Left ventricle myocardium inferior (tissue), 1 donor: Measurements from ENCODE around the gene GLP2R. TPM values are rescaled to one million over a fixed set of nuclear protein-coding genes. Genes with fewer than 3 reads are reported as not detected.

ENCODE experiments used
- DNase-seq: peaks from one replicate; pipeline ENCODE4 v3.0.0-alpha.2; 2020
- H3K27ac ChIP-seq: fragments of 200-600 bp; replicated peaks from 2 replicates; pipeline ENCODE4 v1.8.0; 2021
- H3K27me3 ChIP-seq: fragments of 200-600 bp; 2 replicates; pipeline ENCODE4 v1.8.0; 2021; ENCODE audit warnings: low read depth
- H3K36me3 ChIP-seq: fragments of 200-600 bp; 2 replicates; pipeline ENCODE4 v1.8.0; 2021
- H3K4me1 ChIP-seq: fragments of 200-600 bp; 2 replicates; pipeline ENCODE4 v1.8.0; 2021
- H3K4me3 ChIP-seq: fragments of 200-600 bp; 2 replicates; pipeline ENCODE4 v1.8.0; 2021; ENCODE audit warnings: mild to moderate bottlenecking, moderate library complexity
- H3K9me3 ChIP-seq: fragments of 200-600 bp; replicated peaks from 2 replicates; pipeline ENCODE4 v1.8.0; 2021
- intact Hi-C: fragments of 100-400 bp; cut with micrococcal nuclease; formaldehyde crosslinking; loops from one replicate; pipeline ENCODE4 v1.11.0; 2022
- total RNA-seq: library from RNA; stranded (reverse); fragmentation: NEBNext Ultra II Directional; extraction: Animal tissue kit (Norgen Biotek cat#: 25700); gene quantifications from one replicate; pipeline ENCODE4 v1.2.1, GENCODE V29; 2021
- TF ChIP-seq, protein P1 (sequence below): fragments of 200-600 bp; IDR thresholded peaks from 2 replicates; pipeline ENCODE4 v1.8.0; 2021; ENCODE audit warnings: antibody characterized with exemption, mild to moderate bottlenecking, borderline replicate concordance
- donor health status: DM: no; HTN: yes; CAD: no; lungs with severe emphysema.

Gene GLP2R
- total RNA-seq, 1 donor from 2014 or later, result not detected

DNA sequence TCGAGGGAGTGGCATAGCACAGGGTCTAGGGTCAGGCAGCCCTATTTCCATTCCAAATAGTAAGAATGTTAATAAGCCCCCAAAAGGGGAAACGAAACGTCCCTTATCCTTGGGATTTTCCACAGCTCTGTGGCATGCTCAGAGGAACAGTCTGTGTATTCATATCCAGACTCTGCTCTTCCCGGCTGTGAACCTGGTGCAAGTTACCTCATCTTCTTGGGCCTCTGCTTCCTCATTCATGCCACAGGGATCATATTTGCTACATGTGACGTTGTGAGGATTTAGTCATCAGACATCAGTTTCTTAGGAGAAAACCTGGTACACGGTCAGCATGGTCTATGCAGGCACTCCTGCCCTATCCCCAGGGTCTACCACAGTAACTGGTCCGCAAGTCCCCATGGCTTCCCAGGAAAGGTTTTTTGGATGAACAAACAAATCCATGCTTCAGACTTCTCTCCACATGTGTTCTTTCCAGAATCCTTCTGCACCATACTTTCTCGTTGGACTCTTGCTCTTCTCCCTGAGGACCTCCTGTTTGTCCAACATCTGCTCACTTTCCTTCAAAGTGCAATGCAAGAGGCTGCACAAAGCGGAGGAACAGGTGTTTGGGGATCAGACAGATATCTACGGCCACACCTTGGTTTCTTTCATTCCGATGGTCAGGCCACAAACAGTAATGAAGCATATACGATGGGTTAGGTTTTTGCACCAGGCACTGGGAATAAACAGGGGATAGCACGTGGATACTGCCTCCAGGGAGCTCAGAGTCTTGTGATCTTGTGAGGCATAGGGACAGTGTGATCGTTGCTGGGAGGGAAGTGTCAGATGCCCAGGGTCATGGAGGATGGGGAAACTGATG, 17.7 kb downstream of the GLP2R start:
- no peaks in the 10 kb centered on the region for H3K9me3 ChIP-seq
- H3K27me3 ChIP-seq, result no peaks in the 10 kb centered on the region
- intact Hi-C loops, result no loop called here
- DNase-seq, result no peak
- H3K36me3 ChIP-seq, result no peaks in the 10 kb centered on the region
- peaks cover 35% of the 10 kb centered on the region for H3K4me1 ChIP-seq
- no peak overlapping the region for H3K4me3 ChIP-seq
- TF ChIP-seq, protein P1, sequence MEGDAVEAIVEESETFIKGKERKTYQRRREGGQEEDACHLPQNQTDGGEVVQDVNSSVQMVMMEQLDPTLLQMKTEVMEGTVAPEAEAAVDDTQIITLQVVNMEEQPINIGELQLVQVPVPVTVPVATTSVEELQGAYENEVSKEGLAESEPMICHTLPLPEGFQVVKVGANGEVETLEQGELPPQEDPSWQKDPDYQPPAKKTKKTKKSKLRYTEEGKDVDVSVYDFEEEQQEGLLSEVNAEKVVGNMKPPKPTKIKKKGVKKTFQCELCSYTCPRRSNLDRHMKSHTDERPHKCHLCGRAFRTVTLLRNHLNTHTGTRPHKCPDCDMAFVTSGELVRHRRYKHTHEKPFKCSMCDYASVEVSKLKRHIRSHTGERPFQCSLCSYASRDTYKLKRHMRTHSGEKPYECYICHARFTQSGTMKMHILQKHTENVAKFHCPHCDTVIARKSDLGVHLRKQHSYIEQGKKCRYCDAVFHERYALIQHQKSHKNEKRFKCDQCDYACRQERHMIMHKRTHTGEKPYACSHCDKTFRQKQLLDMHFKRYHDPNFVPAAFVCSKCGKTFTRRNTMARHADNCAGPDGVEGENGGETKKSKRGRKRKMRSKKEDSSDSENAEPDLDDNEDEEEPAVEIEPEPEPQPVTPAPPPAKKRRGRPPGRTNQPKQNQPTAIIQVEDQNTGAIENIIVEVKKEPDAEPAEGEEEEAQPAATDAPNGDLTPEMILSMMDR, result no peak
- peak overlapping the region; percentile 87 for H3K27ac ChIP-seq

DNA sequence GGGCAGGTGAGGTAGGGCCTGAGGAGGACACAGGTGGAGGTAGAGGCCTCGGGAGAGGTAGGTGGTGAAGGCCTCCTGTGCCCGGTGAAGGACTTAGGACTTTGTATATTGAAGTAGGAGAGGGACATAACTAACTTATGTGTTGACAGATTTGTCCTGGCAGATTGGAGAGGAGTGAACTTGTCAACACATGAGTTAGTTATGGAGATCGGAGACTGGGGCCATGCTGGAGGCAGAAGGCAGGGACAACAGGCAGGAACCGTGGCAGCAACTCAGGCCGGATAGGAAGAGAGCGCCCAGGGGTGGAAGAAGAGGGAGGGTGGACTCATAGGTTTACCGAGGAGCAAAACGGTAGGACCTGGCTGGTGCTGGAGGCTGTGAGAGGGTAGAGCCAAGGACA, 18.4 kb downstream of the GLP2R start:
- Histone ChIP-seq H3K36me3 (no peaks in the 10 kb centered on the region), H3K27ac (peak overlapping the region; percentile 30)
- no peak for DNase-seq

DNA sequence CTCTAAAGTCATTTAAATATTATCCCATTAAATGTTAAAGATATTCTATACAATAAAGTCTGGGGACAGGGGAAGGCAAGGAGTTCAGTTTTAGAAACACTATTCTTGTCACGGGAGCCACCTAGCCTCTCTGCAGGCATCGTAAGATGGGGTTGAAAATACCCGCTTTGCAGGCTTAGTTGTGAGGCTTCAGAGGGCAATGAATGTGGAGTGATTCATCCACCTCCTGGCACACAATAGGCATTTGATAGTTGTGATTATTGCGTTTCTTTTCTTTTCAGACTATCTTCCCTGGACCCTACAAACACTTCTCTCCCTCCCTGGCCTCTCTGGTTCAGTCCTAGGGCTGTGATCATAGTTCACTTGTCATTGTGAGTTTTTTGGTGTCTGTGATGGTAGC, 19.6 kb downstream of the GLP2R start:
- no peak overlapping the region for H3K4me3 ChIP-seq
- DNase-seq, result no peak
- TF ChIP-seq, protein P1, result no peak
- no peak overlapping the region for H3K27ac ChIP-seq
- H3K9me3 ChIP-seq, result no peaks in the 10 kb centered on the region
- H3K27me3 ChIP-seq, result no peaks in the 10 kb centered on the region
- H3K4me1 ChIP-seq, result peaks cover 28% of the 10 kb centered on the region
- H3K36me3 ChIP-seq, result no peaks in the 10 kb centered on the region
- intact Hi-C loops, result no loop called here

More for the DNA sequence above, 18.4 kb downstream of the GLP2R start:
- Histone ChIP-seq H3K4me3 (no peak overlapping the region), H3K9me3 (no peaks in the 10 kb centered on the region), H3K27me3 (no peaks in the 10 kb centered on the region), H3K4me1 (peaks cover 28% of the 10 kb centered on the region)
- intact Hi-C loops, result no loop called here
- TF ChIP-seq, protein P1, result no peak

DNA sequence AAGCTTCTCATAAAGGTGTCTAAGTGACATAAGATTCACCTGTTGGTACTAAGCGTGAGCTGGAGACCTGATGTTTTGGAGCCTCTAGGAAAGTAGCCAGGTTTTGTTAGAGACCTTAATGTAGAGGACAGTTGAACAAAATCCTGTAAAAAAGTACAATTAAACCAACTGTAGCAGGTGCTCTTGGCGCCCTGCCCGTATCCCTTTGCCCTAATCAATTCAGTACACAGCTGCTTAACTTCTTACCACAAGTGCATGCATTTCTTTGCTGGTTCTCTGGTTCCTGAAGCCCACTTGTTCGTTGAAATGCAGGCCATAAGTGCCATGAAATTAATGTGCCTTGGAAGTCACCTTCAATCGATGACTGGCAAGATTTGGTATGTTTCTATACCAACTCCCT, 24.4 kb downstream of the GLP2R start:
- intact Hi-C loops, result no loop called here
- Histone ChIP-seq H3K27ac (no peak overlapping the region), H3K9me3 (no peaks in the 10 kb centered on the region), H3K4me1 (no peaks in the 10 kb centered on the region), H3K27me3 (no peaks in the 10 kb centered on the region), H3K36me3 (no peaks in the 10 kb centered on the region), H3K4me3 (no peak overlapping the region)
- TF ChIP-seq, protein P1, result no peak
- no peak for DNase-seq

DNA sequence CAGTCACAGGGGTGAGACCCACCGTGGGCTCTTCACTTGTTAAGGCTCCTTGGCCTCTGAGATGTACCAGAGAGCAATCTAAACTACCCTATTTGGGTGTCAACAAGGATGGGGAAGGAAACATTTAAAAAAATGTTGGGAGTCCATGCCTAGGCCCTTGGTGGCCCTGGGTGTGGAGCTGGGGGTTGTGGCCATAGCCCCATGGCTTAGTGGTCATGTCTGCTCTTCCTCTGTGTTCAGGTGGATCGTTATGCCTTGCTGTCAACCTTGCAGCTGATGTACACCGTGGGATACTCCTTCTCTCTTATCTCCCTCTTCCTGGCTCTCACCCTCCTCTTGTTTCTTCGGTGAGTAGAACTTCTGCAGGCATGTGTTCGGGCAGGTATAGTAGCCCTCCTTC, 28.5 kb downstream of the GLP2R start:
- Histone ChIP-seq H3K36me3 (no peaks in the 10 kb centered on the region), H3K4me1 (no peaks in the 10 kb centered on the region), H3K4me3 (no peak overlapping the region), H3K27ac (no peak overlapping the region), H3K27me3 (no peaks in the 10 kb centered on the region), H3K9me3 (peaks cover 16% of the 10 kb centered on the region)
- no peak for DNase-seq
- intact Hi-C loops, result no loop called here
- TF ChIP-seq, protein P1, result no peak
